NCI-H2196 (cell line): ENCODE measurements around the gene TMEM215.

ENCODE experiments used
- DNase-seq: peaks from one replicate; lab custom pipeline; 2025; ENCODE audit not compliant: unreplicated experiment; lab: John Stamatoyannopoulos, UW

Gene TMEM215

GRCh38 chr9:32832346-32832745 lies 49.0 kb downstream of the TMEM215 start:
- no peak for DNase-seq
